ENCODE measurements around the gene POLR2J3. TPM values are rescaled to one million over a fixed set of nuclear protein-coding genes. Genes with fewer than 3 reads are reported as not detected.

Gene POLR2J3
- total RNA-seq, 1 experiment from 2014 or later, result 14.9 TPM

Other genes starting within 250 kb of the POLR2J3 start
- gene SPDYE6, start 216.1 kb downstream of the POLR2J3 start, total RNA-seq (2021), result not detected in 2 replicates
- gene PRKRIP1, start 176.2 kb downstream of the POLR2J3 start, total RNA-seq (2021), result 36.0 and 38.8 TPM in 2 replicates
- 26.6 and 26.7 TPM in 2 replicates for gene ORAI2, start 139.0 kb downstream of the POLR2J3 start, total RNA-seq (2021)
- gene ALKBH4, start 107.7 kb downstream of the POLR2J3 start, total RNA-seq (2021), result 23.9 and 24.2 TPM in 2 replicates
- gene LRWD1, start 107.6 kb downstream of the POLR2J3 start, total RNA-seq (2021), result 33.1 and 35.1 TPM in 2 replicates
- 52.2 and 58.5 TPM in 2 replicates for gene POLR2J, start 93.7 kb downstream of the POLR2J3 start, total RNA-seq (2021)
- 3.7 and 4.8 TPM in 2 replicates for gene RASA4B, start 54.8 kb downstream of the POLR2J3 start, total RNA-seq (2021)
- 2.7 and 4.6 TPM in 2 replicates for gene UPK3BL2, start 28.9 kb downstream of the POLR2J3 start, total RNA-seq (2021)
- not detected in 2 replicates for gene SPDYE2, start 21.4 kb downstream of the POLR2J3 start, total RNA-seq (2021)
- gene RASA4, start 44.2 kb upstream of the POLR2J3 start, total RNA-seq (2021), result 10.0 and 11.1 TPM in 2 replicates
- 6.8 and 12.4 TPM in 2 replicates for gene UPK3BL1, start 70.2 kb upstream of the POLR2J3 start, total RNA-seq (2021)
- not detected in 2 replicates for gene SPDYE2B, start 77.7 kb upstream of the POLR2J3 start, total RNA-seq (2021)
- 2.6 and 3.6 TPM in 2 replicates for gene POLR2J2, start 99.1 kb upstream of the POLR2J3 start, total RNA-seq (2021)
- gene FAM185A, start 176.4 kb upstream of the POLR2J3 start, total RNA-seq (2021), result 5.6 and 7.0 TPM in 2 replicates

All from H9 (cell line).